ENCODE measurements around the gene CD80. TPM values are rescaled to one million over a fixed set of nuclear protein-coding genes. Genes with fewer than 3 reads are reported as not detected.
"Not testable (repeated sequence)": the region's sequence is repeated elsewhere in the genome, so short reads cannot be mapped to it uniquely, and the experiment has no call there.

Gene CD80
- total RNA-seq, 1 donor from 2014 or later, result not detected

DNA sequence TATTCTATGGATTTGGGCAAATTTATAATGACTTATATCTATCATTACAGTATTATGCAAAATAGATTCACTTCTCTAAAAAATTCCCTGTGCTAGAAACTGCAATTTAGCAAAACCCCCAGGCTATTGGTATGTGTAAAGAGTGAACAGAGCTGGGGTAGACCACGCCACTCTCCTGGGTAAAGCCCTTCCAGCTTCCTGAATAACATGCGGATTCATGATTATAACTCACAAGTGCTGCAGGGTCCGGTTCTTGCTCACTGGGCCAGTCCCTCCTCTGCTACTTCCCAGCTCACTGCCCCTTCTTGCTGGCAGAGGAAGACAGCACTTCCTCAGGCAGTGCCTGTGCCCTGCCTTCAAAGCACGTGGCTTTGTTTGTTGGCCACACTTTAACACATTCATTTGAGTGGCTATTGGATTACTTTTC, 4.1 kb downstream of the CD80 start:
- intact Hi-C loops (cut with DNase I), result no loop called here
- ATAC-seq (peak; percentile 13), DNase-seq (ENCODE audit: missing footprints) (no peak)

GRCh38 chr3:119553823-119554415, 5.5 kb downstream of the CD80 start:
- intact Hi-C loops (cut with DNase I), result loop anchor here (5.0 kb wide), 1 partner anchor 128 kb away; no protein-coding TSS in a partner anchor
- no peak for DNase-seq (ENCODE audit: missing footprints)
- no peak for ATAC-seq

DNA sequence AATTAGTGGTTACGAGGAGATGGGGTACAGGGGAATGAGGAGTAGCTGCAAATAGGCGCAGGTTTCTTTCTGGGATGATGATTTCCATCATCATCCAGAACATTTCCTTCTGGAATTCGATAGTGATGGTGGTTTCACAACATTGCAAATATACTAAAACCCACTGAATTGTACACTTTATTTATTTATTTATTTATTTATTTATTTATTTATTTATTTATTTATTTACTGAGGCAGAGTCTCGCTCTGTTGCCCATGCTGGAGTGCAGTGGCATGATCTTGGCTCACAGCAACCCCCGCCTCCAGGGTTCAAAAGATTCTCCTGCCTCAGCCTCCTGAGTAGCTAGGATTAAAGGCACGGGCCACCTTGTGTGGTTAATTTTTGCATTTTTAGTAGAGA, 6.5 kb downstream of the CD80 start:
- intact Hi-C loops (cut with DNase I), result loop anchor here (5.0 kb wide), 1 partner anchor 129 kb away; no protein-coding TSS in a partner anchor
- not testable (repeated sequence) for DNase-seq (ENCODE audit: missing footprints); ATAC-seq

GRCh38 chr3:119551598-119551997, 7.8 kb downstream of the CD80 start:
- intact Hi-C loops (cut with DNase I), result loop anchor here (5.0 kb wide), 1 partner anchor 131 kb away; no protein-coding TSS in a partner anchor
- no peak for DNase-seq (ENCODE audit: missing footprints)
- no peak for ATAC-seq

DNA sequence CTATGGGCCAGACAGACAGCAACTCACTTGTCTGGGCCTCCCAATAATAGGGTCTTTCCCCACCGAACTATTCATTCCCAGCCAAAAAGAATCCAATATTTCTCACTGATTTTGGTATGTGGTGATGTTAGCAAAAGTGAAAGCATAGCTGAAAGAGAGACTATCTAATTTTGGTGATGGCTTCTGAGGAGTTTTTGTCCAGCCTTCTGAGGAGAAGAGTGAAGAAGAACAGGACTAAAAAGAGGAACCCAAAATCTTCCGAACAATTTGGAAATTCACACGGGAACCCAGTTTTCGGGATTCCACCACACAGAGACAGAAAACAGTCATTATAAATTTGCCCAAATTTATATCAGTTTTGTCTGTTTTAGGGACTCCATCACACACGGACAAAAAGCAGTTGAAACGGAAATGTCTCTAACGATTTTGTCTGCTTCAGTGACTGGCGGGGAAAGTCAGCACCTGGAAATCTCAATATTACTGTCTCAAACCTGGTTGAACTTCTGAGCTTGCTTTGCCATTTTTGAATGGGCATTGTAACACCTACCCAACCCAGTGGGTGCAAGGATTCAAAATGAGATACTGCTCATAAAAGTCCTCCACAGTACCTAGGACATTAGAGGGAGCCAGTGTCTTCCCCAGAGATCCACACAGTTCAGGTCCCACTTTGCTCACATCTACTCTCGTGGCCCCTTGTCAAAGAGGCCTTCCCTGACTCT, 9.1 kb downstream of the CD80 start:
- intact Hi-C loops (cut with DNase I), result loop anchor here (5.0 kb wide), 1 partner anchor 132 kb away; no protein-coding TSS in a partner anchor
- DNase-seq (ENCODE audit: missing footprints), result no peak
- peak; percentile 58 for ATAC-seq

DNA sequence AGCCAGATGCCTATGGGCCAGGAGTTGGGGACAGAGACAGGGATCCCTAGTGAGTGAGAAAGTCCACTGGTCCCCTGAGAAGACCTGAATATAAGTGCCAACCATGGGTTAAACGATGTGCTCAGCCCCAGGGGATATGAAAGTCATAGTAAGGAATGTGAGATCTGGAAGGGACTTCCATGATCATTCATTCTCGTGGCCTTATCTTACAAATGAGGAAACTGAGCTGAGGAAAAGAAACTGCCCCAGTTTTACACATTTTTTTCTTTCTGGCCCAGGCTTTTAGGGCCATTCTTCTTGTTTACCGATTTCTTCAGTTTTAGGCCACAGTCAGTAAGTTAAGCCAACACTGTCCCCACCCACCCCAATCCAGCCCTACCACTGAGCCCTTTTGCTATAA, 11.1 kb downstream of the CD80 start:
- intact Hi-C loops (cut with DNase I), result no loop called here
- no peak for DNase-seq (ENCODE audit: missing footprints)
- ATAC-seq, result no peak

GRCh38 chr3:119547227-119547626, 12.2 kb downstream of the CD80 start:
- ATAC-seq, result no peak
- intact Hi-C loops (cut with DNase I), result no loop called here
- DNase-seq (ENCODE audit: missing footprints), result no peak

GRCh38 chr3:119543147-119543546, 16.3 kb downstream of the CD80 start:
- intact Hi-C loops (cut with DNase I), result no loop called here
- DNase-seq (ENCODE audit: missing footprints) (no peak), ATAC-seq (no peak)

- no peak for ATAC-seq
- no peak for DNase-seq (ENCODE audit: missing footprints)
- intact Hi-C loops (cut with DNase I), result no loop called here
These were observed 17.1 kb downstream of the CD80 start for GRCh38 chr3:119542168-119542767.

DNA sequence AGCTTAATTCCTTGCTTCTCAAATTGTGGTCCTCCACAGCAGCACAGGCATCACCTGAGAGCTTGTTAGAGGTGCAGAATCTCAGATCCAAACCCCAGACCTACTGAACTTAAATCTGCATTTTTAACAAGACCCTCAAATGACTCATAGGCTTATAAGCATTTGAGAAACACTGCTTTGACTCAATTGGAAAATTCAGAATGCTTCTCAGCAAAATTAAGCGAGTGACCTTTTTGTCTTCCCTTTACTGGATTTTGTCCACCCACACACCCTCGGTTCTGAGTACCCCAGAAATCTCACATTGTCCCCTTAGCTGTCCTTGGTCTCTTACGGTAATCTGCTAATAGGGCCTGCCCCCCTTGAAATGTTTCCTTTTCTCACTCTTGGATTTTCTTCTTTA, 17.9 kb downstream of the CD80 start:
- no peak for DNase-seq (ENCODE audit: missing footprints)
- intact Hi-C loops (cut with DNase I), result no loop called here
- no peak for ATAC-seq

DNA sequence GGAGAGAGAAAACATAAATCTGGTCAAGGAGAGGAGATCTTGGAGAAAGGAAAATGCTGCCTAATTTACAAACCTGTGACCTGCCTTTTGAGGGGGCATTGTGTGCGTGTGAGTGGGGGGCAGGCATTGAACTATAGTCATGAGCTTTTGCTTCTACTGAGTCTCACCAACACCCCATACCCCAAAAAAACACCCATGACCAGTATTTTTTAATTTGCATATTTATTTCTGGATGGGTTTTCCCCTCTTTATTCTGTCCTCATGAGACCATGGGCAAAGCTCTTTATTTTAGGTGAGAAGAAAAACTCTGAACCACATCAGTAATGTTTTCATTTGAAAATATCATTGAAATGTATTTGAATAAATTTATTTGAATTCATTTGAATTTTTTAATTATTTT, 20.6 kb downstream of the CD80 start:
- DNase-seq (ENCODE audit: missing footprints) (no peak), ATAC-seq (no peak)
- intact Hi-C loops (cut with DNase I), result no loop called here

GRCh38 chr3:119536757-119537156, 22.7 kb downstream of the CD80 start:
- no peak for DNase-seq (ENCODE audit: missing footprints)
- no peak for ATAC-seq
- intact Hi-C loops (cut with DNase I), result no loop called here

- intact Hi-C loops (cut with DNase I), result no loop called here
- DNase-seq (ENCODE audit: missing footprints) (no peak), ATAC-seq (no peak)
These were observed 25.1 kb downstream of the CD80 start for GRCh38 chr3:119534296-119534695.

- intact Hi-C loops (cut with DNase I), result no loop called here
- DNase-seq (ENCODE audit: missing footprints), result no peak
- ATAC-seq, result no peak
These were observed 28.3 kb downstream of the CD80 start for GRCh38 chr3:119531151-119531550.

GRCh38 chr3:119530456-119530855, 29.0 kb downstream of the CD80 start:
- ATAC-seq (no peak), DNase-seq (ENCODE audit: missing footprints) (no peak)
- intact Hi-C loops (cut with DNase I), result no loop called here

DNA sequence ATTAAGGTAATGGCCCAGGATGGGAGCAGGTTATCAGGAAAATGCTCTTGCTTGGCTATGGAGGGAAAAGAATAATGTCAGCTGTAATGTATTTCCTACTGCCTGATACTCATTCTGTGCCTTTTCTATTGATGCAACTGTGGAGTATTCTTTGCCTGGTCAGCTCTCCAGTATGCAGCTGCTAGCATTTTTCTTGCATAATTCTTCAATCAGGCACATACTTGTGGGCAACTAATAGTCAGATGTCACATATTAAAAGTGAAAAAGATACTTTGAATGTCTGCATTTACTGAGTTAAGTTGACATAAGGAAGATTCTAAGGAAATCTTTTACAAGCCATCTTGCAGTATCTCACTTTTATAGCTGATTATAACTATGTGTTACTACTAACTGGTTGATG, 29.5 kb downstream of the CD80 start:
- intact Hi-C loops (cut with DNase I), result no loop called here
- ATAC-seq, result no peak
- DNase-seq (ENCODE audit: missing footprints), result no peak

DNA sequence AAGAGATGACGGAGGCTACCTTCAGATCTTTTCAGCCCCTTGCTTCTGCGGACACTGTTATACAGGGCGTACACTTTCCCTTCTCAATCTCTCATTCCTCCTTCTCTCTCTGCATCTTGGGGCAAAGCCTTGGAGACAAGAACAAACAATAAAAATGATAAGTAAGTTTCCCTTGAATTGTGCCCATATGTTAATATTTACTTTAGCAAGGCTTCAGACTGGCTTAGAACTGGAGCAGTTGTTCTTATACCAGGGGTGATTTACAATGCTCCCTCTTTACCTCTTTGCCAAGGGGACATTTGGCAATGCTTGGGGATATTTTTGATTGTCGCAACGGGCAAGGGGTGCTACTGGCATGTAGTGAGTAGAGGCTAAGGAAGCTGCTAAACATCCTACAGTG, 31.7 kb downstream of the CD80 start:
- DNase-seq (ENCODE audit: missing footprints) (no peak), ATAC-seq (no peak)
- intact Hi-C loops (cut with DNase I), result no loop called here

DNA sequence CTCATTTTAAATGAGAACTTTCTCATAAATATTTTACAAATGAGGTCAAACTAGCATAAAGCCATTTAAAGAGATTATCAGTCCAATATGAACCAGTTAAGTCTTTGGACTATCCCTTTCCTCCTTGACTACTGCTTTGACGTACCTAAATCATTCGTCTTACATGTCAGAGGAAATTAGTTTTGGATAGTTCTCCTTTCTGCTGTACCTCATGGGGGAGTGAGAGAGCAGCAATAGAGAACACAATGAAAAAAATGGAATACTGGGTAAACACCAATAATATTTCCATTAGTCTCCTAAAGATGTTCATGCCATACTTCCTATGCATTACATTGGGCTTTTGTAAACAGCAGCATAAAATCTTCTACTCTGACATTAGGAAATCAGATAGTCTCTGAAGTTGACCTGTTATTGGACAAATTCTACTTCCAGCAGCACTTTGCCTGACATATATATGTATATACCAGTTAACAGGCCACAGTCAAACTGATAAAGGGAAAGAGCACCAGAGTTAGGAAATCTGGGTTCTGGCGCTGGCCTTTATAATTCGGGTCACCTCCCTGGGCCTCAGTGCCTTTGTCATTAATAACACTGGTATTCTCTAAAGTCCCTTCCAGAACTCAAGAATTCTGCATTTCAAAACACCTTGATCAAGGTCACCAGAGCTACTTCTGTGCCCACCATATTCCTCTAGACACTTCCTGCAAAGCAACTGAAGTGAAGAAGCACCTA, 34.3 kb downstream of the CD80 start:
- no peak for DNase-seq (ENCODE audit: missing footprints)
- intact Hi-C loops (cut with DNase I), result no loop called here
- ATAC-seq, result no peak

DNA sequence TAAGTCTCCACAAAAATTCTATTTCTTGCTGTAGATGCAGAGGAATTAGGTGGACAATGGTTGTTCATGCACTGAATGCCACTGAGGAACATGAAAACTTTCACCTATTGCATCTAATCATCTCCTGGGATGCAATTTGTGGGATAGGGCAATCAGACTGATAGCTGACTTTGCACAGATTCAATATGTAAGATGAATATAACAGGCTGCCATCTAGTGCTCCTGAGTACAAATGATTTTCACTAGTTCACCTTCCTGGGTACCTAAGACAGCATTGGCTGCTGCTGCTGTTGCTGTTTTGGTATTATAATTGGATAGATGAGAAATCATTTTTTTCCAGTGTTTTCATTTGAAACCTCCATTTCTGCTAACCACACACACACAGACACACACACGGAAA, 41.4 kb downstream of the CD80 start:
- DNase-seq (ENCODE audit: missing footprints) (no peak), ATAC-seq (no peak)
- intact Hi-C loops (cut with DNase I), result no loop called here

Data from Right ventricle myocardium inferior (tissue), 1 donor.